ENCODE data around the gene ARRDC5.

GRCh38 chr19:4889034-4889815 lies 13.5 kb downstream of the ARRDC5 start:
- TF ChIP-seq CTCF (IDR thresholded peaks at IDR 0.05; ENCODE audit: insufficient read depth, low read depth, low read length) (no peak), EZH2 (IDR thresholded peaks at IDR 0.05; ENCODE audit: insufficient read depth, low read length) (no peak)

Data from astrocyte (in vitro differentiated cells and primary cell).